Right atrium auricular region (tissue), 2 donors: ENCODE data around the gene COLEC11. TPM values are rescaled to one million over a fixed set of nuclear protein-coding genes. Genes with fewer than 3 reads are reported as not detected.

Experiments used
- DNase-seq: peaks from one replicate; pipeline ENCODE4 v3.0.0-alpha.2; 2019; ENCODE audit warnings: low spot score
- H3K27ac ChIP-seq, 2 donors: fragments of 200-600 bp; sonication (generic); 1 replicate in 1 of 2; 2 replicates in 1 of 2; pipeline ENCODE4 v1.5.1; 2016 to 2019
- H3K27me3 ChIP-seq, 2 donors: fragments of 200-600 bp; sonication (generic); one replicate each; pipeline versions ENCODE4 v1.5.1 to v1.6.0; 2017 to 2019
- H3K36me3 ChIP-seq: fragments of 200-600 bp; sonication (generic); one replicate; pipeline ENCODE4 v1.5.1; 2016
- H3K4me1 ChIP-seq, 2 donors: fragments of 200-600 bp; sonication (generic); one replicate each; pipeline versions ENCODE4 v1.5.1 to v1.6.0; 2017 to 2019
- H3K4me3 ChIP-seq, 2 donors: fragments of 200-600 bp; sonication (generic); 1 replicate in 1 of 2; 2 replicates in 1 of 2; pipeline ENCODE4 v1.5.1; 2017 to 2019; ENCODE audit warnings: mild to moderate bottlenecking in 1 of 2, moderate library complexity in 1 of 2
- H3K9me3 ChIP-seq, 2 donors: fragments of 200-600 bp; sonication (generic); one replicate each; pipeline ENCODE4 v1.5.1; 2019
- CTCF ChIP-seq, 2 donors: fragments of 200-600 bp; sonication (generic); IDR thresholded peaks; one replicate each; pipeline ENCODE4 v1.5.1; 2019; ENCODE audit warnings: antibody characterized with exemption in 2 of 2
- total RNA-seq, 2 donors: library from RNA; depleted of rRNA; stranded (reverse); fragments of >200 nt; gene quantifications; one replicate each; pipeline ENCODE4 v1.1.0, GENCODE V29; 2016

COLEC11 gene
- total RNA-seq, 2 donors from 2014 or later, result 27.8 to 56.6 TPM

- Histone ChIP-seq H3K9me3 (no peaks in the 10 kb centered on the region), H3K36me3 (no peaks in the 10 kb centered on the region), H3K4me3 (no peak overlapping the region), H3K27me3 (no peaks in the 10 kb centered on the region), H3K4me1 (no peaks in the 10 kb centered on the region), H3K27ac (no peak overlapping the region)
- peak; percentile 58 for DNase-seq
- TF ChIP-seq CTCF (IDR thresholded peaks at IDR 0.05), result no peak
Measured at GRCh38 chr2:3601561-3602271, 6.8 kb downstream of the COLEC11 start.

GRCh38 chr2:3602553-3603339 is 7.8 kb downstream of the COLEC11 start:
- no peak overlapping the region for H3K4me3 ChIP-seq
- no peaks in the 10 kb centered on the region for H3K9me3 ChIP-seq
- DNase-seq, result peak; percentile 52
- H3K4me1 ChIP-seq, result no peaks in the 10 kb centered on the region
- TF ChIP-seq CTCF (IDR thresholded peaks at IDR 0.05), result no peak
- H3K36me3 ChIP-seq, result no peaks in the 10 kb centered on the region
- no peak overlapping the region for H3K27ac ChIP-seq
- no peaks in the 10 kb centered on the region for H3K27me3 ChIP-seq

- Histone ChIP-seq H3K27me3 (no peaks in the 10 kb centered on the region), H3K36me3 (no peaks in the 10 kb centered on the region)
- DNase-seq, result no peak
Measured at GRCh38 chr2:3603536-3604206, 8.8 kb downstream of the COLEC11 start.

GRCh38 chr2:3604207-3604877 is 9.4 kb downstream of the COLEC11 start:
- no peak for TF ChIP-seq CTCF (IDR thresholded peaks at IDR 0.05)
- Histone ChIP-seq H3K27me3 (no peaks in the 10 kb centered on the region), H3K27ac (no peak overlapping the region), H3K9me3 (no peaks in the 10 kb centered on the region), H3K36me3 (no peaks in the 10 kb centered on the region), H3K4me1 (no peaks in the 10 kb centered on the region), H3K4me3 (no peak overlapping the region)
- DNase-seq, result peak; percentile 48

More at GRCh38 chr2:3603536-3604206, 8.8 kb downstream of the COLEC11 start:
- Histone ChIP-seq H3K4me3 (no peak overlapping the region), H3K27ac (no peak overlapping the region), H3K4me1 (no peaks in the 10 kb centered on the region), H3K9me3 (no peaks in the 10 kb centered on the region)
- TF ChIP-seq CTCF (IDR thresholded peaks at IDR 0.05), result no peak

- Histone ChIP-seq H3K4me1 (no peaks in the 10 kb centered on the region), H3K27me3 (no peaks in the 10 kb centered on the region), H3K9me3 (no peaks in the 10 kb centered on the region), H3K36me3 (no peaks in the 10 kb centered on the region), H3K4me3 (no peak overlapping the region), H3K27ac (no peak overlapping the region)
- TF ChIP-seq CTCF (IDR thresholded peaks at IDR 0.05), result no peak
- peak; percentile 40 for DNase-seq
Measured at GRCh38 chr2:3604991-3605961, 10.4 kb downstream of the COLEC11 start.
